K562 (cell line): Measurements from ENCODE around the gene HACD1.

ENCODE experiments used
- ATF7 ChIP-seq: fragments of 450-650 bp; IDR thresholded peaks from 2 replicates; pipeline ENCODE4 v1.7.1; 2014; ENCODE audit warnings: mild to moderate bottlenecking, moderate library complexity
- BCL6 ChIP-seq: fragments of 250-450 bp; sonication (Bioruptor Pico); IDR thresholded peaks from 2 replicates; pipeline ENCODE4 v1.4.0; 2020
- CTBP1 ChIP-seq: fragments of 450-650 bp; IDR thresholded peaks from 2 replicates; pipeline ENCODE4 v1.6.1; 2016; ENCODE audit warnings: borderline replicate concordance
- HINFP ChIP-seq: fragments of 450-650 bp; conservative IDR thresholded peaks from 2 replicates; pipeline ENCODE4 v1.6.1; 2016; ENCODE audit warnings: missing genetic modification characterization, low read depth, mild to moderate bottlenecking, control low read depth, missing compliant biosample characterization
- KLF10 ChIP-seq: fragments of 250-450 bp; sonication (Bioruptor Pico); IDR thresholded peaks from 2 replicates; pipeline ENCODE4 v1.6.1; 2021; ENCODE audit warnings: matching md5 sums
- NR1H2 ChIP-seq: sonication (generic); formaldehyde crosslinking; IDR thresholded peaks from 2 replicates; pipeline ENCODE4 v1.4.0; 2020; ENCODE audit warnings: mild to moderate bottlenecking, missing genetic modification reagents
- PBX2 ChIP-seq, 2 experiments: IDR thresholded peaks in 1 of 2; conservative IDR thresholded peaks in 1 of 2; 2 replicates each; pipeline ENCODE4 v1.6.1; 2016; ENCODE audit warnings: low read depth in 2 of 2, mild to moderate bottlenecking in 1 of 2, missing compliant biosample characterization in 1 of 2, missing genetic modification characterization in 1 of 2, moderate library complexity in 1 of 2
- POLR2A ChIP-seq: fragments of 450-650 bp; conservative IDR thresholded peaks from 2 replicates; pipeline ENCODE4 v1.6.1; 2016
- RAD21 ChIP-seq, 2 experiments: fragments of 250-450 bp in 1 of 2; fragments of 450-650 bp in 1 of 2; sonication (Bioruptor Pico) in 1 of 2; formaldehyde crosslinking in 1 of 2; IDR thresholded peaks in 1 of 2; conservative IDR thresholded peaks in 1 of 2; 2 replicates each; pipeline versions ENCODE4 v1.4.0 to v1.8.0; 2020 to 2022; ENCODE audit warnings: mild to moderate bottlenecking in 2 of 2, moderate library complexity in 1 of 2
- RCOR1 ChIP-seq, 2 experiments: IDR thresholded peaks; 2 replicates each; pipeline ENCODE4 v1.6.1; 2012; ENCODE audit warnings: low read depth in 2 of 2, low read length in 2 of 2, borderline replicate concordance in 1 of 2, improper control_type of control experiment in 1 of 2
- ZNF583 ChIP-seq: fragments of 250-450 bp; sonication (Bioruptor Pico); IDR thresholded peaks from 2 replicates; pipeline ENCODE4 v1.4.0; 2020
- TF ChIP-seq, protein P1 (sequence below), 2 experiments: fragments of 450-650 bp; conservative IDR thresholded peaks; 2 replicates each; pipeline ENCODE4 v1.6.1; 2017; ENCODE audit warnings: mild to moderate bottlenecking in 2 of 2, moderate library complexity in 2 of 2
- TF ChIP-seq, protein P2 (sequence below), 3 experiments: IDR thresholded peaks in 2 of 3; conservative IDR thresholded peaks in 1 of 3; 2 replicates each; pipeline ENCODE4 v1.5.1; 2011 to 2012; ENCODE audit warnings: low read length in 3 of 3, mild to moderate bottlenecking in 3 of 3, control low read depth in 2 of 3, improper control_type of control experiment in 1 of 3, inconsistent platforms in 1 of 3, low read depth in 1 of 3, mixed read lengths in 1 of 3, moderate library complexity in 1 of 3; ENCODE audit not compliant: insufficient read depth in 2 of 3

DNA sequence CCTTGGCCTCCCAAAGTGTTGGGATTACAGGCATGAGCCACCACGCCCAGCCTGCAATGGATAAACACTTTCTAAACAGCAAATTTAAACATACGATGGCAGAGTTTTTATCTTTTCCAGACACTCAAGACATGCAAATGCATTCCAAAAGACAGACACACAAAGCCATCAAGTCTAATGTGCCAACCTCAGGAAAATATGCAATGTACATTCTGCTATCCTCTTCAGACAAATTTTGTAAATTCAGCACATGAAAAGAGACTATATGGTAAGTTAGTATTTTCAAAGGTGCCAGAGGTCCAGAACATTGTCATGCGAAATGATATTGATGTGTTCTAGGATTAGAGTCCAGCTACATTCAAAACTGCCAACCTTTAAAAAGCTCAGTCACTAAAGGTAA is 19.8 kb downstream of the HACD1 start:
- TF ChIP-seq POLR2A, result no peak
- no peak for TF ChIP-seq PBX2 (CRISPR knock-in tag; IDR thresholded peaks at IDR 0.05; ENCODE audit: low read depth)
- no peak for TF ChIP-seq PBX2 (tag; conservative IDR thresholded peaks at IDR 0.05; ENCODE audit: low read depth)
- TF ChIP-seq HINFP, result no peak
- TF ChIP-seq, protein P1, sequence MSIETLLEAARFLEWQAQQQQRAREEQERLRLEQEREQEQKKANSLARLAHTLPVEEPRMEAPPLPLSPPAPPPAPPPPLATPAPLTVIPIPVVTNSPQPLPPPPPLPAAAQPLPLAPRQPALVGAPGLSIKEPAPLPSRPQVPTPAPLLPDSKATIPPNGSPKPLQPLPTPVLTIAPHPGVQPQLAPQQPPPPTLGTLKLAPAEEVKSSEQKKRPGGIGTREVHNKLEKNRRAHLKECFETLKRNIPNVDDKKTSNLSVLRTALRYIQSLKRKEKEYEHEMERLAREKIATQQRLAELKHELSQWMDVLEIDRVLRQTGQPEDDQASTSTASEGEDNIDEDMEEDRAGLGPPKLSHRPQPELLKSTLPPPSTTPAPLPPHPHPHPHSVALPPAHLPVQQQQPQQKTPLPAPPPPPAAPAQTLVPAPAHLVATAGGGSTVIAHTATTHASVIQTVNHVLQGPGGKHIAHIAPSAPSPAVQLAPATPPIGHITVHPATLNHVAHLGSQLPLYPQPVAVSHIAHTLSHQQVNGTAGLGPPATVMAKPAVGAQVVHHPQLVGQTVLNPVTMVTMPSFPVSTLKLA (conservative IDR thresholded peaks at IDR 0.05), result no peak
- TF ChIP-seq ATF7, result no peak
- TF ChIP-seq BCL6 (CRISPR knock-in tag), result no peak
- no peak for TF ChIP-seq RCOR1 (IDR thresholded peaks at IDR 0.05; ENCODE audit: borderline replicate concordance in 1 of 2, low read depth in 2 of 2, low read length in 2 of 2)
- TF ChIP-seq RAD21 (CRISPR knock-in tag; conservative IDR thresholded peaks at IDR 0.05 in 1 of 2, IDR thresholded peaks at IDR 0.05 in 1 of 2), result no peak
- TF ChIP-seq, protein P2, sequence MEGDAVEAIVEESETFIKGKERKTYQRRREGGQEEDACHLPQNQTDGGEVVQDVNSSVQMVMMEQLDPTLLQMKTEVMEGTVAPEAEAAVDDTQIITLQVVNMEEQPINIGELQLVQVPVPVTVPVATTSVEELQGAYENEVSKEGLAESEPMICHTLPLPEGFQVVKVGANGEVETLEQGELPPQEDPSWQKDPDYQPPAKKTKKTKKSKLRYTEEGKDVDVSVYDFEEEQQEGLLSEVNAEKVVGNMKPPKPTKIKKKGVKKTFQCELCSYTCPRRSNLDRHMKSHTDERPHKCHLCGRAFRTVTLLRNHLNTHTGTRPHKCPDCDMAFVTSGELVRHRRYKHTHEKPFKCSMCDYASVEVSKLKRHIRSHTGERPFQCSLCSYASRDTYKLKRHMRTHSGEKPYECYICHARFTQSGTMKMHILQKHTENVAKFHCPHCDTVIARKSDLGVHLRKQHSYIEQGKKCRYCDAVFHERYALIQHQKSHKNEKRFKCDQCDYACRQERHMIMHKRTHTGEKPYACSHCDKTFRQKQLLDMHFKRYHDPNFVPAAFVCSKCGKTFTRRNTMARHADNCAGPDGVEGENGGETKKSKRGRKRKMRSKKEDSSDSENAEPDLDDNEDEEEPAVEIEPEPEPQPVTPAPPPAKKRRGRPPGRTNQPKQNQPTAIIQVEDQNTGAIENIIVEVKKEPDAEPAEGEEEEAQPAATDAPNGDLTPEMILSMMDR (IDR thresholded peaks at IDR 0.05 in 2 of 3, conservative IDR thresholded peaks at IDR 0.05 in 1 of 3; ENCODE audit: insufficient read depth in 2 of 3, low read depth in 1 of 3, low read length in 3 of 3), result no peak
- no peak for TF ChIP-seq NR1H2 (CRISPR knock-in tag)
- no peak for TF ChIP-seq KLF10
- TF ChIP-seq CTBP1, result no peak
- TF ChIP-seq ZNF583 (CRISPR knock-in tag), result no peak
